Measurements from ENCODE around the gene DDIT4. TPM values are rescaled to one million over a fixed set of nuclear protein-coding genes. Genes with fewer than 3 reads are reported as not detected.
"Not testable (repeated sequence)": the region's sequence is repeated elsewhere in the genome, so short reads cannot be mapped to it uniquely, and the experiment has no call there.

DDIT4 gene
- total and polyA plus RNA-seq, 2 of the 8 experiments (the other 6 are each of a cell fraction or from before 2014, with no cell fraction given), result 47.4 to 108 TPM

GRCh38 chr10:72248468-72249151 is 25.1 kb upstream of the DDIT4 start (continued):
- peak in 1 of 2 experiments; percentile 61; a peak in 1 of 3 replicates for TF ChIP-seq POLR2A (IDR thresholded peaks at IDR 0.05; ENCODE audit: control extremely low read depth in 1 of 2, low read depth in 2 of 2, low read length in 2 of 2)

GRCh38 chr10:72249176-72249862 is 24.4 kb upstream of the DDIT4 start:
- Histone ChIP-seq H4K91ac (replicated peaks; ENCODE audit: insufficient read length, low read length) (peak overlapping the region; percentile 7), H3K18ac (ENCODE audit: extremely low read depth, low read length) (0 out of 2 replicates have a peak overlapping the region, but pooled peaks have one; percentile 72), H2BK5ac (ENCODE audit: low read depth, low read length) (peak overlapping the region; percentile 73), H2BK12ac (ENCODE audit: low read depth, low read length) (peak overlapping the region; percentile 96), H2BK120ac (replicated peaks; ENCODE audit: low read depth, low read length) (peak overlapping the region; percentile 2), H4K8ac (ENCODE audit: extremely low read depth, insufficient read depth, low read length) (peak overlapping the region; percentile 73), H3K4me1 (replicated peaks in 1 of 4; ENCODE audit: control insufficient read depth in 3 of 4, insufficient read depth in 4 of 4, low read length in 3 of 4) (peaks cover 8 to 14% (median 12%) of the 10 kb centered on the region in 4 experiments), H2BK20ac (ENCODE audit: low read length) (0 out of 2 replicates have a peak overlapping the region, but pooled peaks have one; percentile 95), H3K4me2 (ENCODE audit: insufficient read depth in 1 of 2, low read depth in 2 of 2, low read length in 2 of 2) (peak overlapping the region in 1 of 2 experiments; percentile 59; a peak in 1 of 4 replicates)
- DNase-seq (ENCODE audit: low read depth in 1 of 2, low spot score in 2 of 2); H3K4ac ChIP-seq (replicated peaks; ENCODE audit: insufficient read length, low read depth, low read length); H2AFZ ChIP-seq (ENCODE audit: low read length); H3K4me3 ChIP-seq (ENCODE audit: extremely low read depth in 1 of 4, insufficient read depth in 2 of 4, low read depth in 3 of 4, low read length in 4 of 4); H3K79me2 ChIP-seq (ENCODE audit: control insufficient read depth in 1 of 2, insufficient read depth in 2 of 2, low read length in 2 of 2); H2BK15ac ChIP-seq (ENCODE audit: low read length); H3K27me3 ChIP-seq (replicated peaks in 1 of 4; ENCODE audit: control insufficient read depth in 3 of 4, extremely low read depth in 1 of 4, insufficient read depth in 3 of 4, low read length in 3 of 4); H3K9ac ChIP-seq (replicated peaks in 1 of 4; ENCODE audit: extremely low read depth in 1 of 4, low read depth in 3 of 4, low read length in 3 of 4); H4K5ac ChIP-seq (ENCODE audit: insufficient read length, low read depth, low read length); H3K23ac ChIP-seq (ENCODE audit: insufficient read length); H3K79me1 ChIP-seq (ENCODE audit: low read depth, low read length); FAIRE-seq; H2AK5ac ChIP-seq (ENCODE audit: low read depth, low read length); H3K27ac ChIP-seq (ENCODE audit: low read depth, low read length); H3K9me3 ChIP-seq (ENCODE audit: insufficient read depth in 2 of 2, low read depth in 1 of 2, low read length in 1 of 2); H4K20me1 ChIP-seq (replicated peaks in 1 of 2; ENCODE audit: control insufficient read depth in 1 of 2, insufficient read depth in 2 of 2, low read length in 2 of 2); H3K56ac ChIP-seq (replicated peaks; ENCODE audit: insufficient read length, low read depth, low read length); H3K36me3 ChIP-seq (ENCODE audit: control insufficient read depth in 2 of 4, insufficient read depth in 4 of 4, low read length in 3 of 4); H3K14ac ChIP-seq (ENCODE audit: insufficient read length); H3K23me2 ChIP-seq (ENCODE audit: low read depth, low read length): not testable (repeated sequence)
- ChIA-PET POLR2A (ENCODE audit: partially characterized antibody) (interaction anchor here (1.3 to 24.2 kb wide), 6 partner anchors 11 to 27 kb away, joined by 3 to 673 read pairs (median 14); partner anchors contain the start of gene DDIT4), CTCF (ENCODE audit: partially characterized antibody) (interaction anchor here (0.6 kb wide), 1 partner anchor 89 kb away, joined by 4 read pairs; no protein-coding TSS in a partner anchor)
- WGBS, 2 experiments (ENCODE audit: extremely low coverage in 1 of 2, insufficient coverage in 1 of 2, insufficient read length in 1 of 2, insufficient replicate concordance in 2 of 2, low coverage in 1 of 2, low lambda C conversion rate in 2 of 2, missing lambda C conversion rate in 1 of 2), result 92% methylated on average over 17 of the region's 17 CpGs; no CpG with 5 or more reads in 1 of the 2 experiments

All from H1 (cell line).